ENCODE measurements around the gene MMRN2.

DNA sequence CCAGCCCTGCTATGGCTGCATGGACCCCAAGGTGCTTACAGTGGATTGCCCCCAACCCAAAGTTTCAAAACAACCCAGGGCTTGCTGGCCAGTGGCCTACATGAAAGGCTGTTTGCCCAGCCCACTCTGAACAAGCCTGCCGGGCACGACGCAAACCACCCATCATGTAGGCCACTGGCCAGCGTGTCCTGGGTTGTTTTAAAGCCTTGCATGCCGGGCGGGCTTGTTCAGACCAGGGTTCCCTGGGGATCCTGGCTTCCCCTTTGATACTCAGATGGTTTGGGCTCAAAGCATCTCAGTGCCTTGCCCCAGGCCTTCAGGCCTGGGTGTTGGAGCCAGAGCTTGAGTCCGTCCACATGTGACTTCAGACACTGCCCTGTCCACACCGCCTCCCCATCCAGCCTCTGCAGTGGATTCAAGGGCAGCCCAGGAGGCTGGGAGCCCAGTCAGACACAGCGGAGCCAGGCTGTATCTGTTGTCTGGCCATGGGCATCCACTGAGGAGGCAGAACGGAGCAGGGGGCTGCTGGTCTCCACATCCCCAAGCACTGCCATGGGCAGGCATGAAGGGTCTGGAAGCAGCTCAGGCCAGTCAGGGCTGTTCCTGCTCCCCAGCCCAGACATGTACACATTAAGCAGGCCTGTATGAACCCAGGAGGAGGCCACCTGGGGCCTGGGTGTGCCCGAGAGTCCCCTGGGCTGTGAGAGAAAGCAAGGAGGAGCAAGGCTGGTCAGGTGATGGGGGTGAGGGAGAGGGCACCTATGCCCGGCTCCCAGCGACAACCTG, 6.8 kb upstream of the MMRN2 start:
- TF ChIP-seq, protein P1, sequence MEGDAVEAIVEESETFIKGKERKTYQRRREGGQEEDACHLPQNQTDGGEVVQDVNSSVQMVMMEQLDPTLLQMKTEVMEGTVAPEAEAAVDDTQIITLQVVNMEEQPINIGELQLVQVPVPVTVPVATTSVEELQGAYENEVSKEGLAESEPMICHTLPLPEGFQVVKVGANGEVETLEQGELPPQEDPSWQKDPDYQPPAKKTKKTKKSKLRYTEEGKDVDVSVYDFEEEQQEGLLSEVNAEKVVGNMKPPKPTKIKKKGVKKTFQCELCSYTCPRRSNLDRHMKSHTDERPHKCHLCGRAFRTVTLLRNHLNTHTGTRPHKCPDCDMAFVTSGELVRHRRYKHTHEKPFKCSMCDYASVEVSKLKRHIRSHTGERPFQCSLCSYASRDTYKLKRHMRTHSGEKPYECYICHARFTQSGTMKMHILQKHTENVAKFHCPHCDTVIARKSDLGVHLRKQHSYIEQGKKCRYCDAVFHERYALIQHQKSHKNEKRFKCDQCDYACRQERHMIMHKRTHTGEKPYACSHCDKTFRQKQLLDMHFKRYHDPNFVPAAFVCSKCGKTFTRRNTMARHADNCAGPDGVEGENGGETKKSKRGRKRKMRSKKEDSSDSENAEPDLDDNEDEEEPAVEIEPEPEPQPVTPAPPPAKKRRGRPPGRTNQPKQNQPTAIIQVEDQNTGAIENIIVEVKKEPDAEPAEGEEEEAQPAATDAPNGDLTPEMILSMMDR (IDR thresholded peaks at IDR 0.05), result no peak
- TF ChIP-seq EP300 (IDR thresholded peaks at IDR 0.05), result no peak

Data from sigmoid colon (tissue), 4 donors.